Activated CD8-positive, alpha-beta memory T cell treated with anti-CD3 and anti-CD28 coated beads, Interleukin-2, amount 50 U/mL, for 48 hours (primary cell): ENCODE measurements around the gene CTNNBL1.
"Not testable (repeated sequence)": the region's sequence is repeated elsewhere in the genome, so short reads cannot be mapped to it uniquely, and the experiment has no call there.

Experiments used
- DNase-seq: peaks from one replicate; pipeline ENCODE4 v3.0.0-alpha.2; 2020

CTNNBL1 gene

GRCh38 chr20:37679751-37680150, 14.1 kb upstream of the CTNNBL1 start:
- DNase-seq: not testable (repeated sequence)

- no peak for DNase-seq
Measured at GRCh38 chr20:37680420-37680819, 13.4 kb upstream of the CTNNBL1 start.

- no peak for DNase-seq
Measured at GRCh38 chr20:37681384-37682112, 12.3 kb upstream of the CTNNBL1 start.

GRCh38 chr20:37683146-37683545, 10.7 kb upstream of the CTNNBL1 start:
- not testable (repeated sequence) for DNase-seq

GRCh38 chr20:37686762-37687477, 6.9 kb upstream of the CTNNBL1 start:
- no peak for DNase-seq

- DNase-seq: no peak
Measured at GRCh38 chr20:37687478-37687805, 6.4 kb upstream of the CTNNBL1 start.

GRCh38 chr20:37688093-37688492, 5.7 kb upstream of the CTNNBL1 start:
- no peak for DNase-seq

- DNase-seq: no peak
Measured at GRCh38 chr20:37690626-37691369, 3.0 kb upstream of the CTNNBL1 start.

- DNase-seq: no peak
Measured at GRCh38 chr20:37692459-37693166, 1.2 kb upstream of the CTNNBL1 start.

GRCh38 chr20:37693242-37693634, 592 bp upstream of the CTNNBL1 start:
- DNase-seq: no peak

GRCh38 chr20:37695684-37696342, 2.0 kb downstream of the CTNNBL1 start:
- no peak for DNase-seq

- no peak for DNase-seq
Measured at GRCh38 chr20:37697314-37697713, 3.5 kb downstream of the CTNNBL1 start.

- no peak for DNase-seq
Measured at GRCh38 chr20:37699202-37699601, 5.4 kb downstream of the CTNNBL1 start.

GRCh38 chr20:37700301-37700700, 6.5 kb downstream of the CTNNBL1 start:
- no peak for DNase-seq

- not testable (repeated sequence) for DNase-seq
Measured at GRCh38 chr20:37701676-37702075, 7.8 kb downstream of the CTNNBL1 start.

- no peak for DNase-seq
Measured at GRCh38 chr20:37702403-37703034, 8.7 kb downstream of the CTNNBL1 start.

- no peak for DNase-seq
Measured at GRCh38 chr20:37703035-37703845, 9.4 kb downstream of the CTNNBL1 start.

- DNase-seq: no peak
Measured at GRCh38 chr20:37704955-37705354, 11.1 kb downstream of the CTNNBL1 start.

GRCh38 chr20:37706298-37706697, 12.5 kb downstream of the CTNNBL1 start:
- no peak for DNase-seq

- DNase-seq: no peak
Measured at GRCh38 chr20:37711001-37711400, 17.2 kb downstream of the CTNNBL1 start.
